PC-9 (cell line): Measurements from ENCODE around the gene ACTR3. TPM values are rescaled to one million over a fixed set of nuclear protein-coding genes. Genes with fewer than 3 reads are reported as not detected.

Source experiments
- BruUV-seq: library from RNA; stranded (reverse); fragments of 400-500 nt; replicated peaks from 2 replicates; lab custom pipeline; 2021; lab: Mats Ljungman, UMichigan
- CTCF ChIA-PET: fragments of 300-600 bp; sonication (Branson Sonifier 250); formaldehyde crosslinking; loops from one replicate; lab custom pipeline; 2022; ENCODE audit warnings: antibody characterized with exemption; lab: Charles Lee
- POLR2A ChIA-PET: fragments of 300-600 bp; sonication (Branson Sonifier 250); formaldehyde crosslinking; loops from one replicate; lab custom pipeline; 2022; ENCODE audit warnings: antibody characterized with exemption; ENCODE audit not compliant: unreplicated experiment; lab: Charles Lee
- DNase-seq, 2 experiments: peaks; one replicate each; pipeline versions ENCODE4 v3.0.0 to v3.0.0-alpha.2; 2015 to 2022; ENCODE audit warnings: mixed read lengths in 1 of 2
- H2AFZ ChIP-seq: fragments of 200-600 bp; sonication (generic); 2 replicates; pipeline ENCODE4 v1.8.1; 2017; ENCODE audit warnings: antibody characterized with exemption
- H3F3A ChIP-seq: fragments of 200-600 bp; sonication (generic); 2 replicates; pipeline ENCODE4 v1.8.1; 2017; ENCODE audit warnings: antibody characterized with exemption, mild to moderate bottlenecking, low read depth; ENCODE audit not compliant: insufficient read depth
- H3K27ac ChIP-seq: fragments of 200-600 bp; sonication (generic); 2 replicates; pipeline ENCODE4 v1.6.1; 2016; ENCODE audit warnings: mixed run types
- H3K27me3 ChIP-seq: fragments of 200-600 bp; sonication (generic); 2 replicates; pipeline ENCODE4 v1.6.1; 2016; ENCODE audit warnings: low read depth, mixed run types; ENCODE audit not compliant: insufficient read depth
- H3K36me3 ChIP-seq: fragments of 200-600 bp; sonication (generic); 2 replicates; pipeline ENCODE4 v1.6.1; 2016; ENCODE audit warnings: low read depth, mixed run types
- H3K4me1 ChIP-seq: fragments of 200-600 bp; sonication (generic); replicated peaks from 2 replicates; pipeline ENCODE4 v1.6.1; 2016; ENCODE audit warnings: mixed run types; ENCODE audit not compliant: insufficient read depth
- H3K4me2 ChIP-seq: fragments of 200-600 bp; sonication (generic); 2 replicates; pipeline ENCODE4 v1.6.1; 2017; ENCODE audit warnings: mixed run types
- H3K4me3 ChIP-seq: fragments of 200-600 bp; sonication (generic); 2 replicates; pipeline ENCODE4 v1.6.1; 2016; ENCODE audit warnings: mixed run types
- H3K79me2 ChIP-seq: fragments of 200-600 bp; sonication (generic); 2 replicates; pipeline ENCODE4 v1.6.1; 2017; ENCODE audit warnings: low read depth, mixed run types
- H3K9me2 ChIP-seq: fragments of 200-600 bp; sonication (generic); 2 replicates; pipeline ENCODE4 v1.8.1; 2017; ENCODE audit warnings: mild to moderate bottlenecking; ENCODE audit not compliant: insufficient read depth
- H3K9me3 ChIP-seq: fragments of 200-600 bp; sonication (generic); 2 replicates; pipeline ENCODE4 v1.8.1; 2016; ENCODE audit warnings: low read depth; ENCODE audit not compliant: insufficient read depth
- H4K20me1 ChIP-seq: fragments of 200-600 bp; sonication (generic); 2 replicates; pipeline ENCODE4 v1.8.1; 2017; ENCODE audit not compliant: insufficient read depth
- EZH2 ChIP-seq: fragments of 200-600 bp; sonication (generic); IDR thresholded peaks from 2 replicates; pipeline ENCODE4 v1.8.0; 2017; ENCODE audit warnings: antibody characterized with exemption, low read depth
- intact Hi-C: fragments of 100-400 bp; cut with micrococcal nuclease; formaldehyde crosslinking; loops from one replicate; pipeline ENCODE4 v1.10.0; 2022; ENCODE audit not compliant: unreplicated experiment
- total RNA-seq: library from RNA; stranded (reverse); gene quantifications from 2 replicates; pipeline ENCODE4 v1.2.3, GENCODE V29; 2021
- TF ChIP-seq, protein P1 (sequence below): fragments of 200-600 bp; sonication (generic); conservative IDR thresholded peaks from 2 replicates; pipeline ENCODE4 v1.6.1; 2017; ENCODE audit warnings: mixed run types, antibody characterized with exemption, mild to moderate bottlenecking, moderate library complexity

ACTR3 gene
- total RNA-seq, 1 experiment from 2014 or later, result 222 TPM

DNA sequence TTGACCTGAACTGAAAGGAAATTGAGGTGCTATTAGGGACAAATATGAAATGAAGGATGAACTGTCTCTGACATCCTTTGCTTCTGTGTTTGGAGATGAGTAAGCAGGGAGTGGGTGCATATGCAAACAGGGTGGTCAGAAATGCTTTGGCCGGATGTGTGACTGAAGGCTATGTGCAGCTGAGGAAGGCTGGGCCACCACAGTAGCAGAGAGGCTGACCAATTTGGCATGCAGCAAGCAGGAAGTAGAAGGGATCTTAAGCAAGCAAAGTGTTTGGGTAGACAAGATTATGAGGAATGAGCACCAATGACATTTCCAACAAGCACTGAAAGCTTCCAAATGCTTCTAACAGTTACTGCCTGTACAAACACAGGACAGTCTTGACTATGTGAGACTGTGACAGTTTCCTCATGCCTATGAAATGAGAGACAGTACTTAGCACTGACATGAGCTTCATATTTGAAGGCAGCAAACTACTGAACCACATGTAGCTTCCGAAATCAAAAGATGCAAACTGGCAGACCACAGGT, 3.3 kb upstream of the ACTR3 start:
- DNase-seq, result peak; percentile 51 to 62
- H3K9me3 ChIP-seq, result no peaks in the 10 kb centered on the region

DNA sequence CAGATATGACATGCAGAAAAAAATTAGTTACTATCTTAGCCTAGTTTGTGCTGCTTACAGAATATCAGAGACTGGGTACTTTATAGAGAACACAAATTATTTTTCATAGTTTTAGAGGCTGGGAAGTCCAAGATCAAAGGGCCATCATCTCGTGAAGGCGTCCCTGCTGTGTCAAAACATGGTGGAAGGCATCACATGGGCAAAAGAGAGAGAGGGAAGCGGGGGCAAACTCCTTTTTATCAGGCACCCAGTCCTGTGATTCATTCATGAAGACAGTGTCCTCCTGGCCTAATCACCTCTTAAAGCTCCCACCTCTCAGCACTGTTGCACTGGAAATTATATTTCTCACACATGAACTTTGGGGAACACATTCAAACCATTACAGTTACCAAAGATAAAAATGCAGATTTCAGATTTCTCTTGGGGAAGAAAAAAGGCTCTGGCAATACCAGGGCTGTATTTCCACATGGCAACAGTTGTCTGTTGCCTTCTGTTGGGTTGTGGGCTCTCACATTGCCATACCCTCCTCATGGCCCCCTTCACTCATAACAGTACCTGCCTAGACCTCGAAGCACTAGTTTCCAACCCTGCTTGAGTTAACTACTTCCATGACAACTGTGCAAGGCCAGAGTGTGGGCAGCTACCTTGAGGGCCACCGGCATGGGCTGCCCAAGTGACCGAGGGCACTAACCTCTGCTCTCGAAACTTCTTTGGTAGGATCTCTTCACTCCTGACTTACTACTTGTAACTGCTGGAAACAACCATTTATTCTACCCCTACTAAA, 2.7 kb upstream of the ACTR3 start:
- TF ChIP-seq, protein P1, sequence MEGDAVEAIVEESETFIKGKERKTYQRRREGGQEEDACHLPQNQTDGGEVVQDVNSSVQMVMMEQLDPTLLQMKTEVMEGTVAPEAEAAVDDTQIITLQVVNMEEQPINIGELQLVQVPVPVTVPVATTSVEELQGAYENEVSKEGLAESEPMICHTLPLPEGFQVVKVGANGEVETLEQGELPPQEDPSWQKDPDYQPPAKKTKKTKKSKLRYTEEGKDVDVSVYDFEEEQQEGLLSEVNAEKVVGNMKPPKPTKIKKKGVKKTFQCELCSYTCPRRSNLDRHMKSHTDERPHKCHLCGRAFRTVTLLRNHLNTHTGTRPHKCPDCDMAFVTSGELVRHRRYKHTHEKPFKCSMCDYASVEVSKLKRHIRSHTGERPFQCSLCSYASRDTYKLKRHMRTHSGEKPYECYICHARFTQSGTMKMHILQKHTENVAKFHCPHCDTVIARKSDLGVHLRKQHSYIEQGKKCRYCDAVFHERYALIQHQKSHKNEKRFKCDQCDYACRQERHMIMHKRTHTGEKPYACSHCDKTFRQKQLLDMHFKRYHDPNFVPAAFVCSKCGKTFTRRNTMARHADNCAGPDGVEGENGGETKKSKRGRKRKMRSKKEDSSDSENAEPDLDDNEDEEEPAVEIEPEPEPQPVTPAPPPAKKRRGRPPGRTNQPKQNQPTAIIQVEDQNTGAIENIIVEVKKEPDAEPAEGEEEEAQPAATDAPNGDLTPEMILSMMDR, result no peak
- TF ChIP-seq EZH2, result no peak
- ChIA-PET POLR2A (interaction anchor here (0.6 kb wide), 1 partner anchor 56 kb away, joined by 4 read pairs; no protein-coding TSS in a partner anchor), CTCF (no interaction called here)
- Histone ChIP-seq H3K27me3 (no peaks in the 10 kb centered on the region), H3K27ac (no peak overlapping the region), H3K9me2 (no peaks in the 10 kb centered on the region), H4K20me1 (no peaks in the 10 kb centered on the region), H3K4me1 (peaks cover 34% of the 10 kb centered on the region), H2AFZ (no peak overlapping the region), H3F3A (peaks cover 22% of the 10 kb centered on the region), H3K9me3 (no peaks in the 10 kb centered on the region), H3K4me3 (no peak overlapping the region), H3K4me2 (no peak overlapping the region), H3K36me3 (0 out of 2 replicates have a peak, but pooled peaks cover 1% of the 10 kb centered on the region), H3K79me2 (peaks cover 39% of the 10 kb centered on the region)
- BruUV-seq, result no TSS peak
- no peak for DNase-seq
- intact Hi-C loops, result no loop called here

More for the DNA sequence above, 3.3 kb upstream of the ACTR3 start:
- Histone ChIP-seq H4K20me1 (no peaks in the 10 kb centered on the region), H3K27me3 (no peaks in the 10 kb centered on the region), H3K36me3 (no peaks in the 10 kb centered on the region), H3K4me3 (no peak overlapping the region), H3K9me2 (no peaks in the 10 kb centered on the region), H3K27ac (no peak overlapping the region), H2AFZ (no peak overlapping the region), H3K79me2 (peaks cover 33% of the 10 kb centered on the region), H3K4me1 (peaks cover 27% of the 10 kb centered on the region), H3F3A (peaks cover 22% of the 10 kb centered on the region), H3K4me2 (no peak overlapping the region)
- no peak for TF ChIP-seq EZH2
- TF ChIP-seq, protein P1, result no peak
- POLR2A ChIA-PET, result interaction anchor here (0.6 to 0.7 kb wide), 2 partner anchors 55 to 806 kb away, joined by 4 to 5 read pairs; no protein-coding TSS in a partner anchor
- intact Hi-C loops, result no loop called here
- no TSS peak for BruUV-seq
- CTCF ChIA-PET, result no interaction called here

DNA sequence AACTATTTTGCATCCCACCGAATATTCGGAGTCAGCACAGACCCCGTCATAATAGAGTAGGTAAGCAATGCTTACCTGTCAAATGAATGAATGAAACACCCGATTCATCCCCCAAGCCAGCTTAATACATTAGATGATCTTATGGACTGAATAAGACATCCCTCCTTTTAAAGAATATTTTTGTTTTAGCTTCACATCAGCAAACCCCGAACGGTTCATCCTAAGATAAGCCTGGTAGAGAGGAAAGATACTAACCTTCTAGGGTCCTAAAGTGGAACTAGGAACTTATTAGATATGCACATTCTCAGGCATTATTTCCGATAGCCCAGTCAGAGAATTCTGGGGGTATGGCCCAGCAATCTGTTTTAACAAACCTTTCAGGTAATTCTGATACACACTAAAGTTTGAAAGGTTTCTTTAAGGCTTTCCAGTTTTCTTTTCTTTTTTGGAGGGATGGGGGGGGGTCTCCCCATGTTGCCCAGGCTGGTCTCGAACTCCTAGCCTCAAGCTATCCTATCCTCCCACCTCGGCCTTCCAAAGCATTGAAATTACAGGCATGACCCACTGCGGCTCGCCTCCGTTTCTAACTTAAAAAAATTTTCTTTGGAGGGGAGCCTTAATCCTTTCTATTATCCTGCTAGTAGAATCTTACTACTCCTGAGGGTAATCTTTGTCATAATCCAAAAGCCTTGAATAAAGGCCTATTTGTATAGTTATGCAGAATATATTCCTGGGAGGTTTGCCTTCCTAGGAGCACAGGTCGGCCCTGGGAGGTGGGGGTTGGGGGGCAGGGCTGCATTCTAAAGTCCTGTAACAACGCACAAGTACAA, 1.0 kb upstream of the ACTR3 start:
- Histone ChIP-seq H3K27me3 (no peaks in the 10 kb centered on the region), H3K36me3 (peaks cover 15% of the 10 kb centered on the region), H3K4me3 (peak overlapping the region; percentile 88), H3K9me2 (no peaks in the 10 kb centered on the region), H3K9me3 (no peaks in the 10 kb centered on the region), H3F3A (peaks cover 25% of the 10 kb centered on the region), H3K4me1 (peaks cover 48% of the 10 kb centered on the region), H3K79me2 (peaks cover 56% of the 10 kb centered on the region), H3K4me2 (peak overlapping the region; percentile 75), H4K20me1 (no peaks in the 10 kb centered on the region), H2AFZ (peak overlapping the region; percentile 75), H3K27ac (peak overlapping the region; percentile 81)
- DNase-seq, result peak in 1 of 2 experiments; percentile 37
- TSS peak; percentile 75 for BruUV-seq
- intact Hi-C loops, result loop anchor here (1.0 kb wide), 3 partner anchors 13 to 133 kb away; partner anchors contain the start of gene SLC35F5
- POLR2A ChIA-PET, result no interaction called here
- CTCF ChIA-PET, result interaction anchor here (0.9 kb wide), 1 partner anchor 12 kb away, joined by 3 read pairs; no protein-coding TSS in a partner anchor
- TF ChIP-seq, protein P1, result no peak
- no peak for TF ChIP-seq EZH2
